Non-pigmented ciliary epithelial cell (primary cell): ENCODE measurements around the gene SRBD1.
A peak's percentile ranks its signal among the peaks of the same experiment; 100 is the strongest.

Source experiments
- DNase-seq: peaks from one replicate; pipeline ENCODE4 v3.0.0-alpha.2; 2010; ENCODE audit warnings: low read depth

SRBD1 gene

DNA sequence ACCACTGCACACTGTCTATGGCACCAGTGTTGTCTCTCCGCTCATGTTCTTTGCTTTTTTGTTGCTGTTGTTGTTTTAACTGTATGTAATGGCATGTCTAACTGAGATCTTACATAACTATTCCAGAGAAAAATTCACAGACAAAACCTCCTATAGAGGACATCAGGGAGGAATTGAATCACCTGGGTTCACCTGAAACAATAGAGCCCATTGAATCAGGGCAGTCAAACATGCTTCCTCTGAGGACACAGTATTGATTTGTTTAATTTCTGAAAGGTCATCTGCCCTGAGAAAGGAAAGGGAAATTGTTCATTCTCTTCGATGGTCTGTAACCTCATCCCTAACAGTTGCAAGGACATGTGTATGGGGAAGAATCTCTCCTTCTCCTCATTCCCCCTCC is 237.5 kb downstream of the SRBD1 start:
- DNase-seq = no peak

DNA sequence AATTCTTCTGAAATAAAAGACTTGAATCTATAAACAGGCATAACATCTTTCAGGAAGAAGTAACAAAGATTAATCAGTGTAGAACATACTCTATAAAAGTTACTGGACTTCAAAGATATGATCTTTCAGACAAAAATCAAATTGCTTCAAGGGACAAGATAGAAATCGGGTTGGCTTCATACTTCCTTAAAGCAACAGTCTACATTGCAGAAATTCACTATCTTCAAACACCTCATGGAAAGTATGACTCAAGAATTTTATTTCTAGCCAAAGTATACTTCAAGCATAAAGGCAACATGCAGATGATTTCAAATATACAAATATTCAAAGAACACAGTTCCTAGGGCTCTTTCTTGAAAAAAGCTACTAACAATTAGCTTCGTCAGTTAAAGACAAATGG is 240.7 kb downstream of the SRBD1 start:
- no peak for DNase-seq

DNA sequence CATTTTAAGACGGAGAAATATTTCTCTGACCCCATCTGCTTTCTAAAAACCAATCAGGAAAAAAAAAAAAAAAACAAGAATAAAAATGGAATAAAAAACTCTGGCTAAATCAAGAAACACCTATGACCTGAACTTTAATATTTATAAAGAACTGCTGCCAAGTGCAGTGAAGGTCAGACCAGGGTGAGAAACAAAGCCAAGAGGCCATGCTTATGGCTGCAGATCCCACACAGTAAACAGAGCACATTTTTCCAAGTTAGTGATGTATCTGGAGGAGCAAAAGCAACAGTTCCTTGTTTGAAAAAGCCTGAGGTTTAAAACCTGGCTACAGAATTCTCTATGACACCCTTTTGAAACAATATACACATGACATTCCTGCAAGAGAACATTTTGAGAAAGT is 242.3 kb downstream of the SRBD1 start:
- no peak for DNase-seq

DNA sequence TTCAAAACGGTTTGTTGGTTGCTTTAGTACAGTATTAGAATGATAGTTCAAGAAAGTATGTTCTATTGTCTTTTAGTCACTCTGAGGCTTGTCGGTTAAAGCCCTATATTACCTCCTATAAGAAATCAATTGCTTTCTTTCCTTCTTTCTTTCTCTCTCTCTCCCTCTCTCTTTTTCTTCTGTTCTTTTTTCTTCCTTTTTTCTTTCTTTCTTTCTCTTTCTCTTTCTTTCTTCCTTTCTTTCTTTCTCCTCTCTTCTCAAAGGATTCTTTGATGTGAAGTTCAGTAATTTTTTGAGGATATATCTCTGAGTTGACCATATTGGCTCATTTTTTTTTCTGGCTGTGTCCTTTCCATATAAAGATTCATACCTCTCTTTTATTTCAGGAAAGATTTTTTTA is 249.4 kb downstream of the SRBD1 start:
- no peak for DNase-seq

DNA sequence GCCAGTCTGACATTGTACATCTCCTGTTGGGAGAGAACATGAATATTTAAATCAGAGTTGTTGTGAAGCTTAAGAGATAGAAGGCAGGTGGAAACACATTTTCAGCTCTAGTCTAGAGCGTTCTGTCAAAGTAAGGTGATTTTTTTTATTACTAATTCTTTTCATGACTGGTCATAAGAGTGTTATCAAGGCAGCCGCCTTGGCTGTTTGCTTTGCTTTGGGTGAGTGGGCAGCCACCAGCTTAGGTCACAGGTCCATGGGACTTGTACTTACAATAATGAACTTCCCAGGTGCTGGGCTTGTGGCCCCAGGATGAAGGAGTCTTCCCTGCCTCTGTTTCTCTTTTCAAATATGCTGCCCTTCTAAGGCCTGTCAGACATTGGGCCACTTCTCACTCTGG is 256.3 kb downstream of the SRBD1 start:
- DNase-seq = no peak

DNA sequence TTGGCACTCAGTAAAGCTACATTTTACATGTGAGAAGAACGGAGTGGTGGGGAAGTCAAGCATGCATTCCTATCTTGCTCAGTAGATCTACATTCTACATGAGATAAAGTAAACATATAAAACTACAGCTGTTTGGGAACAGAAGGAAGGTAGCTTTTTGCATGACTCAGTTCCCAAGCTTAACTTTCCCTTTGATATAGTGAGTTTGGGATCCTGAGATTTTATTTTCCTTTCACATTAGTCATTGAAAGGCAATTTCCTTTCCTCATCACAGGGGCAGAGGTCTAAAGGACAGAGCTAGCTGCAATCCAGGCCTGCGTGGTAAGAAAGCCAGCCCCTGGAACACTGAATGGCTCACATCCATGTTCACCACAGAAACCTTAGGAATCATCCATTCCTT is 257.2 kb downstream of the SRBD1 start:
- peak; percentile 96 for DNase-seq

DNA sequence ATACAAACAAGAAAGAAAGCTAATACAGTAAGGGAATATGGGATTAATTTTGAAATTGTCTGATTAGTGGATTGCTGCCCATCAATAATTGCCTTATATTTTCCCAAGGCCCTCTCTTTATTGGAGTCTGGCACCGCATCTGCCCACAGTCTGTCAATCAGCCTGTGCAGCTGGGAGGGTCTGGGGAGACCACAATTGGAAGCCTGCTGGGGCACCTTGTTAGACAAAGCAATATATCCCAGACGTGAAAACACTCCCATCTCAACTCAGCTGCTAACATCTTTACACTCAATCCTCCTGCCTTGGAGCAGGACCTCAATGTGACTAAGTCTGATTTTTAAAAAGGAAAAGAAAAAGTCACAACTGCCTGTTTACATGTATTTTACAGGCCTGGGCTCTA is 258.6 kb downstream of the SRBD1 start:
- DNase-seq = no peak

DNA sequence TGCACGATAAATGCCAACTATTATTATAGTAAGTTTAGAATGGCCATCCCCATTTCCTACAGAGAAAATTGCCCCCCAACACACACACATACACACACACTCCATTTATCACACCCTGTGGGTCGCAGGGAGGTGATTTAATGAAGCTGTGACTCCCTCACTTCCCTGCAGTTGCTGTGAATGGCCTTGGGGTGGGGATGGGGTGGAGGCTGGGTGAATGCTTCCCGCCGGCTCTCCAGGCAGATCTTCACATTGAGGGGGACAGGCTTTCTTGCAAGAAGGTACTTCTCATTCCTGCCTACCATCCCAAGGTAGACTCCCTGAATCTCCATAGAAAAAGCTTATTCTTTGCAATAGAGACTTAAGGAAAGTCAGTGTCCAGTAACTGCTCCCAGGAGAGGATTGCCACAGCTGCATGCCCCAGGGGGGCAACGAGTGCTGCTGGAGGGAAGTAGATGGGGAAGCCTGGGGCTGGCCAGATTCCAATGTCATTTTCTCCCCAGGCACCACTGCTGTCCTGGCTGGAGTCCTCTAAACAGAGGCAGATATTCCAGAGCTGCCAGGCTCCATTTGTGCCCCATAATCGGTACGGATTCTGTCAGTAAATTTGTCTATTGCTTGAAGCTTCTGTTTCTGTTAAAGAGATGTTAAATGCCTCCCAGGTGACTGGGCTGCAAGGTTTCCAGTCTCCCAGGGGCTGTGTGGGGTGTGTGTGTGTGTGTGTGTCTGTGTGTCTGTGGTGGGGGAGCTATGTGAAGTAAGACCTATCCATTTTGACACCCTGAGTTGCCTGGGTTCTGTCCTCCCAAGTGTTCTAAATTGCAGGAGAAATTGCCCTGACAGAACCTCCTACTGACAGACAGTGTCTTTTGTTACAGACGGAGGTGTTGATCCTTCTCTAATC is 265.5 kb downstream of the SRBD1 start:
- DNase-seq = no peak

DNA sequence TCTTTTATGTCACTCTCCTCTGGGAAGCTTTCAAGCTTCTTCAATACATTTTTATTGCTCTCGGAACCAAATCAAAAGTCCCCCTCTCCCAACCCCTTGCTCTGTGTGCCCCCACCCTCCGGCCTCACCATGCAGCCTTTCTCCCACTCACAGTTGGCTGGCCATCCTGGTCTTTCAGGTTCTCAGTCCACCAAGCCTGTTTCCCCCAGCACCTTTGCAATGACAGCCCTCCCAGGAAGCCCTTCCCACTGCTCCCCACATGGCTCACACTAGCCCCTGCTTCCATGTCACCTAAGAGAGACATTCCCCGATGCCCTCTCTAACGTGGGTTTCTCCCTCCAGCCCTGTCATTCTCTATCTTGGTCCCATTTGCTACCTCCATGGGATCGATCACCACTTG is 266.6 kb downstream of the SRBD1 start:
- DNase-seq = no peak

DNA sequence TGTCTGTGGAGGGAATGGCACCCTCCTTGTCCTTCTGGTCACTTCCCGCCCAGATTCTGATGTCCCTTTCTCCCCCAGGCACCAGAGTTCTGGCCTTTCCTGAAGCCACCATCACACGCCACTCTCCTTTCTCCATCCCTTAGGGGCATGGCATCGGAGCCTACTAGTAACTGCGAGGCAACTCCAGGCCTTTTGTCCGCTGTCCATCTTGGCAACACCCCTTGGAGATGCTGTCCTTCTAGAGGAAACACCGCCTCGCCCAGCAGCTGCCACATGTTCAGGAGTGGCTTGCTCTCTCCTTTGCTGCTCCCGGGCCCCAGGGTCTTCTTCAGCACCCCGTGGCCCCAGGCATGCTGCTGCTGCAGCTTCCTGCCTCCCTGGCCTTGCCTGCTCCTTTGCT is 267.0 kb downstream of the SRBD1 start:
- DNase-seq = no peak

DNA sequence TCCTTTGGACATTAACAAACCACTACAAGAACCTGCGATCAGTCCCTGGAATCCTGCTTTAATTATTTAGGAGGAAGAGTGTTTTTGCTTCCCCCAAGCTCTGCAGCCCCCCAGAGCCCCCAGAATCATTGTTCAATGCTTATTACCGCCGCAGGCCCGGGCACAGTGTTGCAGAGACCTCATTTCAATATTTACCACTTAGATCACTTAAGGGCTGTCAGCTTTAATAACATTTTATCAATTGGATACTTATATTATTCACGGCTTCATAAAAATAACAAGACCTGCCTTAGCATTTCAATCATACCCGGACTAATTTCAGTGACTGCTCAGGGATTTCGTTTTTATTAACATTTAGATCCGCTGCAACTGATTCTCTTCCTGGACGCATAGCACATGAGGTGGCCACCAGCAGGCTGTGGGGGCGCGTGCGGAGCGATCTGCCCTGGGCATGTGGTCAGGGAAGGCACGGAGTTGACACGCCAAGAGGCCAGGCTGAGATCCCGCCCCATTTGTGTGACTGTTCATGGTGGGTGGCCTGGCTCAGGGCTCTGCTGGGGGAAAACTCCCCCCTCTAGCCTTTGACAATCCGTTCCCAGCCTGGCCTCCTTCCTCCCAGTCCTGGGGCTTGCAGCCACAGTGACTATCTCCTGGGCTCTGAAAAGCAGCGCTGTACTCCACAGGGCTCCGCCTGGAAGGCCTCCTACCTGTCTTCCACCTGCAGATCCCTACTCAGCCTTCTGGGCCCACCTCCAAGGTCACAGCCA is 267.6 kb downstream of the SRBD1 start:
- DNase-seq = no peak

DNA sequence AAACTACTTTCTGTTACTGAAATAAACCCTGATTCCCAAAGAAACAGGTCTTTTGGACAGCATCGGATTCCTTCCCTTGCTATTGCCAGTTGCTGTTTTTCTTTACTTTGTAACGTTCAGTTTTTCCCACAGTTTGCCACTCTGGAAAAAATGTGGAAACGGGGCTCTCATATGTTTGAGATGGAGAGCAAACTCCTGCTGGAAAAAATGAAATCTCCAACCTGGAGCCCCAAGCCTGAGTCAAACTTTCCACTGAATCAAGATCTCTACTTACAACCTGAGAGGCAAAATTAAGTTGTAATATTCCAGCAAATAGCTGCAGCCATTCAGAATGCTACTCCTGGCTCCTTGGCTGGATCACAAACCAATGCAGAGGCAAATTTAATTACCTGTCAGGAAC is 270.7 kb downstream of the SRBD1 start:
- DNase-seq = no peak

DNA sequence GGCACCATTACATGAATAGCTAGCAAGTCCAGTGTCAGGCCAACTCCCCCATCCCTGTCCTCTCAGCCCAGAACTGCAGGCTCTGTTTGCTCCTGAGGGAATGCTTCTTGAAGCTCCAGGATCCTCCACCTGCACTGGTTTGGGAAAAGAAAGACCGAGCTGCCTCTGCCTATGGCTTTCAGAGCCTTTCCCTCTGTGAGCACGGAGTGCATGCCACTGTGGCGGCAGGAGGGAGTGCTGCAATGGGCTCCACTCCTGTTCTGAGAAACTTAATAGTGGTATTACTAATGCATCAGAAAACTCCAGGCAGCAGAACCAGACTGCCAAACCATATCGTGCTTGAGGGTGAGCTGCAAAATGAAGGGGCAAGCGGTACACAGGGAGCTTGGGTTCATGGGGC is 271.8 kb downstream of the SRBD1 start:
- DNase-seq = no peak
